Measurements from ENCODE around the gene TOR4A.
"Not testable (repeated sequence)": the region's sequence is repeated elsewhere in the genome, so short reads cannot be mapped to it uniquely, and the experiment has no call there.

The TOR4A gene

GRCh38 chr9:137237759-137238726 is 39.5 kb upstream of the TOR4A start:
- peak in 50 of 56 donors; percentile 11 to 89 (median 60) for DNase-seq

GRCh38 chr9:137239541-137240200 is 37.9 kb upstream of the TOR4A start:
- DNase-seq, result not testable (repeated sequence)

- peak in 53 of 56 donors; percentile 23 to 88 (median 78) for DNase-seq
Observed at GRCh38 chr9:137240318-137240840, 37.1 kb upstream of the TOR4A start.

- DNase-seq, result peak; percentile 88 to 100 (median 99)
Observed at GRCh38 chr9:137240841-137241489, 36.6 kb upstream of the TOR4A start, which contains the start of gene TUBB4B. TSS of gene TUBB4B (plus strand) at chr9:137241287. CDS start at chr9:137241361, 74 bp downstream.

GRCh38 chr9:137241490-137242268 is 35.8 kb upstream of the TOR4A start:
- DNase-seq, result peak in 14 of 56 donors; percentile 16 to 79 (median 38)

GRCh38 chr9:137242269-137243203 is 35.0 kb upstream of the TOR4A start:
- no peak for DNase-seq

- not testable (repeated sequence) for DNase-seq
Observed at GRCh38 chr9:137243266-137243625, 34.3 kb upstream of the TOR4A start.

GRCh38 chr9:137243626-137244485 is 33.7 kb upstream of the TOR4A start:
- DNase-seq, result no peak

- DNase-seq, result no peak
Observed at GRCh38 chr9:137244486-137245449, 32.8 kb upstream of the TOR4A start.

GRCh38 chr9:137245450-137246421 is 31.8 kb upstream of the TOR4A start:
- no peak for DNase-seq

- no peak for DNase-seq
Observed at GRCh38 chr9:137247135-137247915, 30.2 kb upstream of the TOR4A start.

- DNase-seq, result no peak
Observed at GRCh38 chr9:137247916-137248175, 29.7 kb upstream of the TOR4A start.

GRCh38 chr9:137250329-137251193 is 27.0 kb upstream of the TOR4A start:
- no peak for DNase-seq

GRCh38 chr9:137251194-137251461 is 26.4 kb upstream of the TOR4A start, which contains the start of gene STPG3:
TSS of gene STPG3 (plus strand) at chr9:137251286. CDS start at chr9:137251287, 1 bp downstream.
- no peak for DNase-seq

All from nucleus accumbens (tissue), 56 donors.